Ramos (cell line): ENCODE data around the gene PTTG1IP.

Source experiments
- in situ Hi-C: fragments of 300-500 bp; cut with MboI; formaldehyde crosslinking; loops from one replicate; pipeline ENCODE4 v1.14.3; 2022; ENCODE audit warnings: low sequenced_read_pairs; ENCODE audit not compliant: unreplicated experiment

The PTTG1IP gene

DNA sequence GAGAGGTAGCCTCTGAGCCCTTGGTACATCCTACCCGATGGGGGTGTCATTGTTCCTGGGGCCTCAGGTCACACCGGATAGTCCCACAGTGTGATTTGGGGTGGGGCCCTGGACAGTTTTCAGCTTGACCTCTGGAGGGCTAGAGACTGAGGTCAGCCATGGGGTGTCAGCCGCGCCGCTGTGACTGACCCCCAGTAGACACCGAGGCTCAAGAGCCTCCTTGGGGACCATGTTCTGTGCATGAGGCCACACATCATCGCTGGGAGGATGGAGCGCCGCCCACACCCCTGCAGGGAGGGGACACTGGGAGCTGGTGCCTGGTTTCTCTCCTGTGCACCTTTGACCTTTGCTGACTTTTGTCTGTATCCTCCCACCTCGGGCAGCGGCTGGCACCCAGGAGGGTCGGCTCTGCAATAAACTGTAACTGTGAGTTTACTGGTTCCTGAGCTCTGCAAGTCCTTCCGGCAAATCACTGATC, 24.6 kb upstream of the PTTG1IP start:
- in situ Hi-C loops = no loop called here

DNA sequence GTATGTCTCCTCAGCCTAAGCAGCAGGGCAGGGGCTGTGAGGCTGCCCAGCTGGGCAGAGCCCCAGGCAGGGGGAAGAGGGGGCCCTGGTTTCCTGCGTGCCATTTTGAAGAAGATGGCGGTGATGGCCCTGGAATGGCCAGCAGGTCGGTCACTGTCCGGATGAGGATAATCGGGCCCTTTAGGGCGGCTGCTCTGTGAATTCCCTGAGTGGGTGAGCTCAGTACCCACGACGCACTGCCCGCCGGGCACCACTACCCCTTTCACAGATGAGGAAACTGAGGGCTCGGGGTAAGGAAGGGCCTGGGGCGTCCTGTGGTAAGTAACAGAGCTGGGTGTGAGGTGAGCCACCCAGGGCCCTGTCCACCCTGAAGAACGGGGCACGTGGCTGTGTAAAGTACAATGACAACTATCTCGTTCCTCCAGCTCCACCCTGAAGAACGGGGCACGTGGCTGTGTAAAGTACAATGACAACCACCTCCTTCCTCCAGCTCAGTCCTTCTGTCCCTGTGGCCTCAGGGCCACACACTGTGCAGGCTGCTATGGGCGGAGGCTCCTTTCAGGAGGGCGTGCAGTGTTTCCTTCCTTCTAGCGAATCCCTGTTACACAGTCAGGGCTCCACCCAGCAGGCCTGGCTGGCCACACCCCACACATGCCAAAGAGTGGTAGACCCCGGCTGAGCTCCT, 24.0 kb upstream of the PTTG1IP start:
- in situ Hi-C loops = no loop called here

DNA sequence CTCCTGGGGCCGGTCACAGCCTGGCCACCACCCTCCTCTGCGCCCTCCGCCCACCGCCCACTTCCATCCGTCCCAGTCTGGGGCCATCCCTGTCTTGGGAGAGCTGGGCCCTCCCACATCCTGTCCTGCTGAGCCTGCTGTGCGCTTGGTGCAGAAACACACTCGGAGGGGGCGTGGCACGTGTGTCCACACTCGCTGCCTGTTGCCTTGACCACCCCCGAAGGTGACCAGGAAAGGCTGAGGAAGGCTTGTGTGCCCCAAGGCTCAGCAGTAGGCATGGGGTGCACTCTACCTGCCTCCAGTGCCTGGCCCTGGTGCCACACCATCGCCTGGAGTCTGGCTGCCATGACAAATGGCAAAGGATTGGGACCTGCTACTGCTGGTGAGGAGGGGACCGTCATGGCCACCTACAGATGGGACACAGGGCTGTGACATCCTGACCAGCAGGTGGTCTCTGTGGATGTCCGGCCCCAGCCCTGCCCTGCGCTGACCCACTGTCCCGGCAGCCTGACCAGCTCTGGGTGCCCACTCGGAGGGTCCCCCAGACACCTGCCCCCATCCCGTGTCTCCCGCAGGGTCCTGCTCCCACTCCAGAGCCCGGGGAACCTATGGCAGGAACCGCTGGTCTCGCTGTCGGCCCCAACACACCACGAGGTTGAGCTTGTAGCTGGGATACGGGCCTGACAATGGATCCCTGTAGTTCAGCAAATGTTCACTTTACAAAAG, 23.2 kb upstream of the PTTG1IP start:
- in situ Hi-C loops = no loop called here

DNA sequence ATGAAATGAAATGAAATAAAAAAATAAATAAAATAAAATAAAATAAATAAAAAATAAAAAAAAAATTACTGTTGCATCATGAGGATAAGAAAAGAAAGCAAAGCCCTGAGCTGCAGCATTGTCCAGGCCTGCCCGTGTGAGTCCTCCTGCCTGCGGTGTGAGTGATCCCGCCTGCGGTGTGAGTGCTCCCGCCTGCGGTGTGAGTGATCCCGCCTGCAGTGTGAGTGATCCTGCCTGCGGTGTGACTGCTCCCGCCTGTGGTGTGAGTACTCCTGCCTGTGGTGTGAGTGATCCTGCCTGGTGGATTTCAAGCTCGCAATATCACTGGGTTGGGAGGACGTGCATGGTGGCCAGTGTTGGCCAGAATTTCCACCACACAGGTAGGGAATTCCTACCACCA, 22.4 kb upstream of the PTTG1IP start:
- in situ Hi-C loops = no loop called here

DNA sequence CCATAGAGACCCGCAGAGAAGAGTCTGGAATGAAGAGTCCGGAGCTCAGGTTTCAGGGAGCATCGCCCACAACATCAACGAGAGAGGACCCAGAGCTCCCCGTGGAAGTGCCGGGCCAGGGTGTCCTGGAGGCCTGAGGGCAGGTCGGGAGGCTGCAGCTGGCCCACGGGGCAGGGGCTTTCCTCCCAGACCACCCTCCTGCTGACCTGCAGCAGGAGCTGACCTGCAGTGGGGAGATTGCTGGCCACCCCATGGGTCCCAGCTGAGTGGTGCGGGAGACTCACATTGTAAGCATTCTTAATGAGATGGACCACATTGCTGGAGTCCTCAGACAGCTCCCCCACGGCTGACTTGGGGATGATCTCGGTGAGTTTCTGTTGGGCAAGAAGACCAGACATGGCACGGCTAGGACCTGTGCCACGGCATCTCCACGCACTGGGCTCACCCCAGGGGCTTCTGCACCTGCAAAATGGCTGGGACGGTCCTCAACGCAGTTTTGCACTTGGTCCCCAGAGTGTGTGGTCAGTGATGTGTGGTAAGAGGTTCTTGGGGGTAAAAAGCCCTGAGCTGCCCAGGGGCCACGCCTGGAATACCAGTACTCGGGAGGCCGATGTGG, 21.3 kb upstream of the PTTG1IP start:
- in situ Hi-C loops = no loop called here

DNA sequence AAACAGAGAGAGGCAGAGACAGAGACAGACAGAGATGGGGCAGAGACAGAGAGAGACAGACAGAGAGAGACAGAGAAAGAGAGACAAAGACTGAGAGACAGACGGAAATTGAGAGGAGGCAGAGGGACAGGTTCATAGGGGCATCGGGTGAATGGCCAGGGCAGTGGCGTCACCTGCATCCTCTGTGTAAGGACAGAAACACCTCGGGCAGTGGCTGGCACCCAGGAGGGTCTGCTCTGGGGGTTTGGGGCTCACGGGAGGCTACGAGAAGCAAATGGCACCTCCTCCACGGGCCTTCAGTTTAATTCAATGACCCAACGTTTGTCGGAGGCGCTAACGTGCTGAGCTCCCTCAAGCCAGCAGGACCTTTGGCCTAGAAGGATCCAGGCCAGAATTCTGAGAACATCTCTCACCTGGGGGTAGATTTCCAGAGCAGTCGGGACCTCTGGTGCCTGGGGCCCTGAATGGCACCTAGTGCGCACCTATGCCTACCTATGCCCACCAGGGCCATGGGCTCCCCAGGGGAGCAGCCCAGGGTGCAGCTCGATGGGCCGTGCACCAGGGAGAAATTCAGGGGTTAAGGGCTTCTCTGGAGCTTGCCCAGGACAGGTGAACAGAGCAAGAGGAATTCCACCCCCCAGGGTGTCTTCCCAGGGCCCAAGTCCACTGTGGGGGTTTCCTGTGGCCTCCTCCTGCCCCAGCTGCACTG, 20.6 kb upstream of the PTTG1IP start:
- in situ Hi-C loops = no loop called here

DNA sequence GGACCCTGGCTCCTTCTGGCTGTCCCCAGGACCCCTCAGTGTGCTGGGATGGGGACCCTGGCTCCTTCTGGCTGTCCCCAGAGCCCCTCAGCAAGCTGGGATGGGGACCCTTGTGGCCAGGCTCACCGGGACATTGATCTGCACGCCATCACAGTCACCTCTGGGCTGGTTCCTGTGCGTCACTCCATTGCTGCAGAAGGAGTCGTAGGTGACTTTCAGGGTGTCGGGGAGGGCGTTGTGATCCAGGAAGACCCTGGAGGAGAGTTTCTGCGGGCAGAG, 19.7 kb upstream of the PTTG1IP start:
- in situ Hi-C loops = no loop called here

DNA sequence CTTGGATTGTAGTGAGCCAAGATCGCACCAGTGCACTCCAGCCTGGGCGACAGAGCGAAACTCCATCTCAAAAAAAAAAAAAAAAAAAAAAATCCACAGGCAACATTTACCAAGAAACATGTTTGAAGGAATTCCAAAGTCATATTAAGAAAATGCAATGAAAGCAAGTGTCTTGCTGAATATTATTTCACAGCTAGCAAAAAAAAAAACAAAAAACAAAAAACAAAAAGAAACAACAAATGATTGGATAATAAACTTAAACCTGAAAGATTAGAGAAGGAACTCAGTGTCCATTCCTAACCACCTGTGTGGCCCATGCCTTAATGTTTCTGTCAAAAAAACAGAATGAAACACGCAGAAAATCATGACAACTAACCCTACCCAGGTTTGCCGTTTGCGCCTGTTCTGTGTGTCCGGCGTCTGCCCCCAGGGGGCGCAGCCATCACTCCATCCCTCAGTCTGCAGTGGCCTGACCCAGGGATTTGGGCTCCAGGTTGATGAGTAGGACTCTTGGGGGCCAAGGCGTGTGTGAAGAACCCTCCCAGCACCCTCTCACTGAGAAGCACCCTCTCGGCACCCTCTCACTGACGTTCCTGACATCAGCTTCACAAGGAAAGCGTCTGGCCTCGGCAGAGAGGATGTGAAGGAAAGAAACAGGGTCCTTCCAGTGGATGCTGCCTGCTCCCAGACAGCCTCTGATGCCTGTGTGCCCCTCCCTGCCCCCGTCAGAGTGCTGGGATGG, 19.2 kb upstream of the PTTG1IP start:
- in situ Hi-C loops = no loop called here

DNA sequence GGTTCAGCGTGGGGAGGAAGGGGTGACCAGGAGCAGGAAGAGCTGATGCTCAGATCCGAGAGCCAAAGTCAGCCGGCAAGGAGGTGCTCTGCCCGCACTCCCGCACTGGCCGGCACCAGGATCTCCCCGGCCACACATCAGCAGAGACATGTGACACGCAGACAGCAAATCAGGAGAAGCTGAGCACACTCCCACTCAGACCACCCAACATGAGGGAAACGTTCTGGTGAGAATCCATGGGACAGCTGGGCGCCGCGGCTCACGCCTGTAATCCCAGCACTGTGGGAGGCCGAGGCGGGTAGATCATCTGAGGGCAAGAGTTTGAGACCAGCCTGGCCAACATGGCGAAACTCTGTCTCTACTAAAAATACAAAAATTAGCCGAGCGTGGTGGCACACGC, 18.6 kb upstream of the PTTG1IP start:
- in situ Hi-C loops = no loop called here

DNA sequence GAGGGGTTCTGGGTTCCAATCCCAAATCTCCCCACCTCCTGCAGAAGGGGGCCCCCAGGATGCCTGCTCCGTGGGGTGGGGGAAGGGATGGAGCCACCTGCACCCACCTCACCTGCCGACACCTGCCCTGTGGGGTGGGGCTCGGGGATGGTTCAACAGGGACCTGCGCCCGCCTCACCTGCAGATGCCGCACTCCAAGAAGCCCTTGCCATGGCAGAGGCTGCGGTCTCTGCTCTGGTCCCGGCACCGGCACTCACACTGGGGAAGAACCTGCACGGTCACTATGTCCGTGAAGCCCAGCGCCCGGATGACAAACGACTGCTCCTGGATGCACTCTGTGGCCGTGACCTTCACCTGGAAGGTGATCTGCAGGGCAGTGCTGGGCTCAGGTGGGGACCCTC, 18.1 kb upstream of the PTTG1IP start:
- in situ Hi-C loops = no loop called here

DNA sequence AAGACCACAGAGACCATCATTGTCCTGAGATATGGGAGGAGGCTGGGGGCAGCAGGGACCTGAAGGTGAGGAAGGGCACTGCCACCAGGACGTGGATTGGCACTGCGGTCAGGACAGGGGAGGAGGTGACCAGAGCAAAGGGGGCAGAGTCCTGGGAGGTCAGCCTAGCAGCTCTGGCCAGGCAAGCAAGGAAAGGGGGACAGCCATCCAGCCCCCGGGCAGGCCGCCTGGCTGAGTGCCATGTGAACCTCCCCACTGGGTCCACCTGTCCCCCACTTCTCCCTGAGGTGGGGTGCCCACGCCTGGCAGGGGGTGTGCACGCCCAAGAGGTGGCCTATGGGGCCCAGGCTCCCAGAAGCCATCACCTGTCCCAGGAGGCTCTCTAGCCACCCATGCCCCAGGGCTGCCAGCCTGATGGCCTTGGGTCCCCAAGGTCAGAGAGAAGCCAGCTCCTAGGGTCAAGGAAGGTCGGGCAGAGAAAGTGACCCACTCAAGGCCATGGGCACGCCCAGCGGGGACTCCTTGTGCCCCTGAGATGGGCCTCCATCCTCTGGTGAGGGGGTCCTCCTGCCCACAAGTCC, 17.6 kb upstream of the PTTG1IP start:
- in situ Hi-C loops = no loop called here

DNA sequence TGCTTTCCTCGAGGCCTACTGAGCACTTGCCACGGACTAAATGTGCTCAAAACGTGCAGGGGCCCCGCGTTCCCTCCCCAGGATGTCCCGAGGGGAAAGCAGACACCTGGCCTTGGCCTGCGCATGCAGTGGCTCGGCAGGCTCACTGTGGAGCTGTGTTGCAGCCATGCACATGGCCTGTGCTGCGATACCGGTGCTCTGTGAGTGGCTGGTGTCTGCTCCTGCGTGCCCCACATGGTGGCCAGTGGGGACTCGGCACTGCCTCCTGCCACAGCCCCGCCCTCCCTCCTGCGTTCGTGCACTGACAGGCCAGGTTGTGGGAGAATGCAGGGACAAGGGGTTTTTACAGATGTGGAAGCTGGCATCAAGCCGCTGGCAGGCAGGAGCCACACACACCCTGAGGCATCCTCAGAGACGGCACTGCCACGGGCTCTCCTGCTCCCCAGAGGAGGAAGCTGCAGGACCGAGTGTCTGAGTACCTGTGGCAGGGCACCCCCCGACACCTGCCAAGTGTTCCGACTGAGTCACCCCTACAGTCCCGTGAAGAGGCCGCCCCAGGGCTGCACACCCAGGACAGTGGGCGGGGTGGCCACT, 16.9 kb upstream of the PTTG1IP start:
- in situ Hi-C loops = no loop called here

DNA sequence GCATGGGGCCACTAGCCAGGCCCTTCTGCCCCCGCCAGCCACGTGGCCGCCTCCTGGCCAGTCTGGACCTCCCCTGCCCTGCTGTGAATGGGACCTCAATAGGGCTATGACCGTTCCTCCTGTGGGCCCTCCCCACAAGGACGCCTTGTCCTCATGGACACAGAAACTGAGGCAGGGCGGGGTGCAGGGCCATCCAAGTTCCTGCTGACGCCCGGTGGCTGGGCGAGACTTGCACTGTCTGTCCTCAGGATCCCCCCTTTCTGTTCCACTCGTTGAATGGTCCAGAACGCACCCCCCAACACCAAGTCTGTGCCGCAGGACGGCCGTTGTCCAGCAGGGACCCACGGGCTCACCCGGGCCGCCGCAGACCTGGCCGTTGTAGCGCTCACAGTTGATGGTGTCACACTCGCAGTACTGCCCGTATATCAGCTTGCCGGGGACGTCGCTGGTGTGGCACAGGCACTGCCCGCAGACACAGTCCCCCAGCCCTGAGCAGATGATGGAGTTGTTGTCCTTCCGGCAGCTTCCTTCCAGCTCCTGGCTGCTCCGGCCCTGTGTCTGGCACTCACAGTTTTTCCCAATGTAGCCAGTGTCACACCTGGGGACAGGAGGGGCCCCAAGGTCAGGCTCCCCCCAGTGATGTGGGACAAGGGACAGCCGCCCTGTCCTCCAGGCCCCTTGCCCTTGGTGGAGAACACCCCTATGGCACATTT, 16.3 kb upstream of the PTTG1IP start:
- in situ Hi-C loops = loop anchor here (10.0 kb wide), 1 partner anchor 235 kb away; no protein-coding TSS in a partner anchor

DNA sequence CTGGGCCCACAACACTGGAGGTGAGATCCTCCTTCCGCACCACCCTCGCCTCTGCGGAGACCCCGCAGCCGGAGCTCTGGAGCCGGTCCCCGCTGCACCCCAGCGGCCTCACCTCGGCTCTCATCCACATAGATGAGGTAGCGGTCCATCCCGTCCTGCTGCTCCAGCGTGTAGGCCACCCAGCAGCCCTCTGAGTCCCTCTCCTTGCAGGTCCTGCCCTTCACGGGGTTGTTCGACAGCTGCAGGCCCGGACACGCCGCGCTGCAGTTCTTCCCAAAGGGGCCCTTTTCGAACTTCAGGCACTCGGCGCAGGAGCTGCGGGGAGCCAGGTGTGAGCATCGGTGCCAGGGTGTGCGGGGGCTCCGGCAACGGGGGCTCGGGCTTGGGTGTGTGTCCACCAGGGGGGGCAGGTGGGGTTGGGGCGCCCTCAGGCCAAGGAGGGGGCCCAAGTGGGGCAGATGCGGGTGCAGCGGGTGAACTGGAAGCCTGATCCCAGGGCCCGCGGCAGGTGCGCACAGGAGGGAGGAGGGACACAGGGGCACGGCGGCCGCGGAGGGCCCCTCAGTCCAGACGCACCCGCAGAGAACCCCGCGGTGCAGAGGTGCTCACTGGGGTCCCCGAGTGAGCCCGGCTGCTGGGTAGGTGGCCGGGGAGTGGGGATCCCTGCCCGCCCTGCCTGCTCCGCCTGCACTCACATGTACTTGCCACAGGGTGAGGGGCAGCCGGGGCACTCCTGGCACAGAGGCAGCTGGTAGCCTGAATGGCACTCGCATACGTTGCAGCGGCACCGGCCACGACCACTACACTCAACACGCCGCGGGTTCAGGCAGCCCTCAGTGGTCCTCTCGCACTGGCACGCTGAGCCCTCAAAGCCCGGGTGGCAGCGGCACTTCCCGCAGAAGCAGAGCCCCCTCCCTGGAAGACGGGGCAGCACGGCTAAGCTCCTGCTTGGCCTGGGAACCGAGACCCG, 15.4 kb upstream of the PTTG1IP start:
- in situ Hi-C loops = loop anchor here (10.0 kb wide), 1 partner anchor 236 kb away; no protein-coding TSS in a partner anchor

DNA sequence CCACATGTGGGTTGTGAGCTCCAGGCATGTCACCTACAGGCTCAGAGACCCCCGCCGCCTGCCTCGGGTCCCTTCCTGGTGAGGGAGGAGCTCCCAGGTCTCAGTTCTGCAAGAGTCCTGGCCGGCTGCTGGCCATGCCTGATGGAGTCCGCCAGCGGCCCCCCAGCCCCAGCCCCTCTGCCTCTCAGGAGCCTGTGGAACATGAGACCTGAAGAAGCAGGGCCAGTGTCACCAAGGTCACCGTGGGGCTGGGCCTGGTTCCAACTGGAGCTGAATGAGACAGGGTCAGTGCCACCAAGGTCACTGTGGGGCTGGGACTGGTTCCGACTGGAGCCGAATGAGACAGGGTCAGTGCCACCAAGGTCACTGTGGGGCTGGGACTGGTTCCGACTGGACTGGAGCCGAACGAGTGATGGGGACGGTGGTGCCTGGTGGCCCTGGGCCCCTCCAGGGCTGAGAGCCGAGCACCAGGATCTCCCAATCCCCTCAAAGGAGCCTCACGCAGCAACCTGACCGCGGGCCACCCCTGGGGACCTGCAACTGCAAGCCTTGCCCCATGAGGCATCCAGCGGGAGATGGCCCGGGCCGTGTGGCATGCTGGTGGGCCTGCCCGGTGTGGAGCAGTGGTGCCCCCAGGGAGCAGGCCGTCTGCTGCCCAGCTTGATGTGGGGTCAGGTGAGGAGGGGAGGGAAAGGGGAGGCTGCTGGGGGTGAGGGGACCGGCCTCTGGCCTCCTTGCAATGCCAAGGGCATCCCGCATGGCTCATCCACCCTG, 14.5 kb upstream of the PTTG1IP start:
- in situ Hi-C loops = loop anchor here (10.0 kb wide), 1 partner anchor 237 kb away; no protein-coding TSS in a partner anchor

DNA sequence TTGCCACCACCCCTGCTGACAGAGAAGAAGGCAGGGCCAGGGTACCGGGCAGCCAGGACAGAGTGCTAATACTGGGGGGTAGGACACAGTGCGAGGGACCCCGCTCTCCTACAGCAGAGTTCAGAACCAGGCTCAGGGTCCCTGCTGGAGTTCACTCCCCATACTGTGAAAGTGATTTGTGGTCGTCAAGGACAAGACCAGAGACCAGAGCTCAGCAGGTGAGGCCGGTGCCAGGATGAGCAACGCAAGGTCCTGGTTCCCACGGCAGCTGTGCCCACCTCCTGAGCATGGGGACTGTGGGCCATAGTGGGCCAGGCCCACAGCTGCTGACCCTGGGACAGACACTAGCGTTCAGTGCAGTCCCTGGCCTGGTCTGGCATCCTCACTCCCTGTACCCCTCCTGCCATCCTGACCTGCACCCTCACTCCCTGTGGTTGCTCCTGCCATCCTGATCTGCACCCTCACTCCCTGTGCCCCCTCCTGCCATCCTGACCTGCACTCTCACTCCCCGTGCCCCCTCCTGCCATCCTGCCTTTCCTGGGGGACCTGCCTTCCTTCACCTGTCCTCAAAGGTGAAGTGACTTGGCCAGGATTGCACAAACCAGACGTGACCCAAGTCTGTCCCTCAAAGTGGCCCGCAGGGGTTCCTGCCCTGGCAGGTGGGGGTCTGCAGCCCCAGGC, 13.8 kb upstream of the PTTG1IP start:
- in situ Hi-C loops = loop anchor here (10.0 kb wide), 1 partner anchor 238 kb away; no protein-coding TSS in a partner anchor
